ENCODE results near the gene PAQR9. TPM values are rescaled to one million over a fixed set of nuclear protein-coding genes. Genes with fewer than 3 reads are reported as not detected.
A peak's percentile ranks its signal among the peaks of the same experiment; 100 is the strongest.
"Not testable (repeated sequence)": the region's sequence is repeated elsewhere in the genome, so short reads cannot be mapped to it uniquely, and the experiment has no call there.

Gene PAQR9
- total RNA-seq, 2 donors from 2014 or later = not detected

GRCh38 chr3:142988221-142988620 is 24.7 kb upstream of the PAQR9 start:
- H3K27ac Mint-ChIP-seq; ATAC-seq; DNase-seq (ENCODE audit: low spot score in 2 of 2): not testable (repeated sequence)

GRCh38 chr3:142987707-142988106 is 24.2 kb upstream of the PAQR9 start:
- Mint-ChIP-seq H3K36me3 (no peaks in the 10 kb centered on the region), H3K27ac (no peak overlapping the region), H3K9me3 (no peaks in the 10 kb centered on the region)
- DNase-seq (ENCODE audit: low spot score in 2 of 2) = no peak
- ATAC-seq = no peak

More at GRCh38 chr3:142988221-142988620, 24.7 kb upstream of the PAQR9 start:
- H3K9me3 Mint-ChIP-seq, H3K36me3 Mint-ChIP-seq: not testable (repeated sequence)

GRCh38 chr3:142987080-142987700 is 23.7 kb upstream of the PAQR9 start:
- H3K9me3 Mint-ChIP-seq = no peaks in the 10 kb centered on the region
- H3K27ac Mint-ChIP-seq = no peak overlapping the region
- DNase-seq (ENCODE audit: low spot score in 2 of 2) (no peak), ATAC-seq (peak in 1 of 2 donors; percentile 34)
- no peaks in the 10 kb centered on the region for H3K36me3 Mint-ChIP-seq

- H3K9me3 Mint-ChIP-seq = no peaks in the 10 kb centered on the region
- DNase-seq (ENCODE audit: low spot score in 2 of 2) (no peak), ATAC-seq (no peak)
- H3K27ac Mint-ChIP-seq = no peak overlapping the region
- H3K36me3 Mint-ChIP-seq = no peaks in the 10 kb centered on the region
These were observed 20.8 kb upstream of the PAQR9 start for GRCh38 chr3:142984255-142984654.

GRCh38 chr3:142983318-142983717 is 19.8 kb upstream of the PAQR9 start:
- no peak for DNase-seq (ENCODE audit: low spot score in 2 of 2)
- no peaks in the 10 kb centered on the region for H3K9me3 Mint-ChIP-seq
- no peak overlapping the region for H3K27ac Mint-ChIP-seq
- no peaks in the 10 kb centered on the region for H3K36me3 Mint-ChIP-seq
- no peak for ATAC-seq

GRCh38 chr3:142982038-142982773 is 18.7 kb upstream of the PAQR9 start:
- no peaks in the 10 kb centered on the region for H3K9me3 Mint-ChIP-seq
- DNase-seq (ENCODE audit: low spot score in 2 of 2) = no peak
- H3K27ac Mint-ChIP-seq = no peak overlapping the region
- ATAC-seq = no peak
- H3K36me3 Mint-ChIP-seq = no peaks in the 10 kb centered on the region

- DNase-seq (ENCODE audit: low spot score in 2 of 2) (no peak), ATAC-seq (no peak)
- Mint-ChIP-seq H3K36me3 (no peaks in the 10 kb centered on the region), H3K9me3 (no peaks in the 10 kb centered on the region), H3K27ac (no peak overlapping the region)
These were observed 17.6 kb upstream of the PAQR9 start for GRCh38 chr3:142981108-142981507.

- DNase-seq (ENCODE audit: low spot score in 2 of 2) (no peak), ATAC-seq (no peak)
- no peaks in the 10 kb centered on the region for H3K36me3 Mint-ChIP-seq
- no peaks in the 10 kb centered on the region for H3K9me3 Mint-ChIP-seq
- H3K27ac Mint-ChIP-seq = no peak overlapping the region
These were observed 13.9 kb upstream of the PAQR9 start for GRCh38 chr3:142977399-142977728.

- no peaks in the 10 kb centered on the region for H3K9me3 Mint-ChIP-seq
- ATAC-seq (peak in 1 of 2 donors; percentile 20), DNase-seq (ENCODE audit: low spot score in 2 of 2) (no peak)
- H3K36me3 Mint-ChIP-seq = no peaks in the 10 kb centered on the region
- no peak overlapping the region for H3K27ac Mint-ChIP-seq
These were observed 13.3 kb upstream of the PAQR9 start for GRCh38 chr3:142976621-142977398.

GRCh38 chr3:142975316-142975995 is 12.0 kb upstream of the PAQR9 start:
- DNase-seq (ENCODE audit: low spot score in 2 of 2) (no peak), ATAC-seq (no peak)
- Mint-ChIP-seq H3K9me3 (no peaks in the 10 kb centered on the region), H3K27ac (no peak overlapping the region), H3K36me3 (no peaks in the 10 kb centered on the region)

- Mint-ChIP-seq H3K36me3 (no peaks in the 10 kb centered on the region), H3K27ac (no peak overlapping the region), H3K9me3 (no peaks in the 10 kb centered on the region)
- no peak for ATAC-seq
- DNase-seq (ENCODE audit: low spot score in 2 of 2) = no peak
These were observed 9.9 kb upstream of the PAQR9 start for GRCh38 chr3:142973217-142974009.

- DNase-seq (ENCODE audit: low spot score in 2 of 2) (no peak), ATAC-seq (no peak)
- Mint-ChIP-seq H3K27ac (no peak overlapping the region), H3K36me3 (no peaks in the 10 kb centered on the region), H3K9me3 (no peaks in the 10 kb centered on the region)
These were observed 8.7 kb upstream of the PAQR9 start for GRCh38 chr3:142972092-142972753.

- ATAC-seq = no peak
- Mint-ChIP-seq H3K27ac (no peak overlapping the region), H3K9me3 (no peaks in the 10 kb centered on the region), H3K36me3 (no peaks in the 10 kb centered on the region)
- DNase-seq (ENCODE audit: low spot score in 2 of 2) = no peak
These were observed 8.0 kb upstream of the PAQR9 start for GRCh38 chr3:142971431-142971830.

GRCh38 chr3:142968319-142969025 is 5.0 kb upstream of the PAQR9 start:
- no peak for ATAC-seq
- no peak overlapping the region for H3K27ac Mint-ChIP-seq
- DNase-seq (ENCODE audit: low spot score in 2 of 2) = no peak
- H3K9me3 Mint-ChIP-seq = no peaks in the 10 kb centered on the region
- H3K36me3 Mint-ChIP-seq = peaks cover 0 to 6% of the 10 kb centered on the region in 2 donors

- Mint-ChIP-seq H3K9me3 (no peaks in the 10 kb centered on the region), H3K27ac (no peak overlapping the region), H3K36me3 (peaks cover 10 to 17% of the 10 kb centered on the region in 2 donors)
- no peak for DNase-seq (ENCODE audit: low spot score in 2 of 2)
- ATAC-seq = no peak
These were observed 3.3 kb upstream of the PAQR9 start for GRCh38 chr3:142966808-142967207.

All from activated naive CD4-positive, alpha-beta T cell treated with anti-CD3 and anti-CD28 coated beads, Interleukin-2, amount 50 U/mL, for 72 hours (primary cell).